HepG2 (cell line): ENCODE data around the gene SINHCAF.

Source experiments
- E2F5 ChIP-seq: sonication (generic); formaldehyde crosslinking; conservative IDR thresholded peaks from 2 replicates; pipeline ENCODE4 v1.4.0; 2020; ENCODE audit warnings: missing genetic modification reagents
- GTF2F1 ChIP-seq: fragments of 150-350 bp; IDR thresholded peaks from 2 replicates; pipeline ENCODE4 v1.6.1; 2014; ENCODE audit warnings: low read length
- MEIS2 ChIP-seq: sonication (generic); formaldehyde crosslinking; IDR thresholded peaks from 2 replicates; pipeline ENCODE4 v1.9.0; 2021; ENCODE audit warnings: mild to moderate bottlenecking, missing genetic modification reagents
- NFYB ChIP-seq: sonication (generic); formaldehyde crosslinking; IDR thresholded peaks from 2 replicates; pipeline ENCODE4 v1.4.0; 2020; ENCODE audit warnings: missing genetic modification reagents
- POLR2A ChIP-seq, 2 experiments: IDR thresholded peaks; 2 replicates each; pipeline ENCODE4 v1.6.1; 2011; ENCODE audit warnings: low read depth in 2 of 2, low read length in 2 of 2, mild to moderate bottlenecking in 1 of 2, moderate library complexity in 1 of 2; ENCODE audit not compliant: insufficient read depth in 1 of 2
- RAD51 ChIP-seq: fragments of 450-650 bp; IDR thresholded peaks from 2 replicates; pipeline ENCODE4 v1.6.1; 2016; ENCODE audit warnings: borderline replicate concordance
- ZNF550 ChIP-seq: sonication (generic); formaldehyde crosslinking; IDR thresholded peaks from 2 replicates; pipeline ENCODE4 v1.4.0; 2020; ENCODE audit warnings: mild to moderate bottlenecking, missing genetic modification reagents, borderline replicate concordance
- ZNF597 ChIP-seq: sonication (generic); formaldehyde crosslinking; IDR thresholded peaks from 2 replicates; pipeline ENCODE4 v1.5.0; 2020; ENCODE audit warnings: missing genetic modification reagents

GRCh38 chr12:31339831-31340622, 14.1 kb upstream of the SINHCAF start:
- TF ChIP-seq POLR2A (IDR thresholded peaks at IDR 0.05; ENCODE audit: insufficient read depth in 1 of 2, low read depth in 2 of 2, low read length in 2 of 2) (no peak), E2F5 (no peak), MEIS2 (CRISPR knock-in tag) (no peak), NFYB (CRISPR knock-in tag) (no peak), ZNF550 (CRISPR knock-in tag) (no peak), RAD51 (no peak), GTF2F1 (no peak), ZNF597 (no peak)
